NCI-H1436 treated with DMSO at 0.1 percent for 48 hours (cell line): ENCODE data around the gene ROBO1.
"Not testable (repeated sequence)": the region's sequence is repeated elsewhere in the genome, so short reads cannot be mapped to it uniquely, and the experiment has no call there.

Experiments used
- DNase-seq: peaks from one replicate; lab custom pipeline; 2025; lab: John Stamatoyannopoulos, UW

The ROBO1 gene

GRCh38 chr3:79245284-79246138 lies 522.3 kb downstream of the ROBO1 start:
- no peak for DNase-seq

DNA sequence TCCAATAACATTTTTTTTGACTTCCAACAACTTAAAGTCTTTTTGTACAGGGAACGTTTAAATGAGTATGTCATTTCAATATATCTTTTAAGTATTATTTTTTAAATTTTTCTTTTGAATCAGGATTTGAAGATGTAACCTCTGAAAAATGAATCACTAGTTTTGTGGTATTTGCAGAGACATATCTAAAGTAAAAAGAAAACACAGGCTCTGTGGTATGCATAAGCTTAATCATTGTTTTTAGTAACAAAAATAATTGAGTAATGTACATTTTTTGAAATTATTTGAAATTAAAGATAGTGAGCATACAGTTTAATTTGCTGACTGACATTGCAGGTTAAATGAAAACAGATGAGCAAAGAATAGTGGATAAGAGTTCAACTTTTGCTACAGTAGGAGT lies 531.3 kb downstream of the ROBO1 start:
- DNase-seq: no peak

DNA sequence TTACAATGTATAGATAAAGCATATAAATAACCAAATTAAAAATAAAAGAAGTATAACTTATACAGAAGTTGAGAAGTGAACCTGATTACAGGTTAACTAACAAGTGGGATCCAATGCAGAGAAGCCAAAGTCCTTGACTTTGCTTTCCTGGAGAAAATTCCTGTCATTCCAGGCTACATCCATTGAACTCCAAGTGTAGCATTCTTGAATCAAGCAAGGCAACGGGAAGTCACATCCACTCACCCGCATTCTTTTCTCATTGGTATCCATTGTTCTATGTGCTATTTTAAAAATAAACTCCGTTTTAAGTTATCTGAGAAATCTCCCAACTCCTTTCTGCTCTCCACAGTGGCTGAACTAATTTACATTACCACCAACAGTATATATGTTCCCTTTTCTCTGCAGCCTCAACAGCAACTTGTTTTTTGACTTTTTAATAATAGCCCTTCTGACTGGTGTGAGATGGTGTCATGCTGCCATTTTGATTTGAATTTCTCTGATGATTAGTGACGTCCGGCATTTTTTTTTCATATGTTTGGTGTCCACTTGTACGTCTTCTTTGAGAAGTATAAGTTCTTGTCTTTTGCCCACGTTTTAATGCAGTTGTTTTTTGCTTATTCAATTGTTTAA lies 534.3 kb downstream of the ROBO1 start:
- DNase-seq: no peak

DNA sequence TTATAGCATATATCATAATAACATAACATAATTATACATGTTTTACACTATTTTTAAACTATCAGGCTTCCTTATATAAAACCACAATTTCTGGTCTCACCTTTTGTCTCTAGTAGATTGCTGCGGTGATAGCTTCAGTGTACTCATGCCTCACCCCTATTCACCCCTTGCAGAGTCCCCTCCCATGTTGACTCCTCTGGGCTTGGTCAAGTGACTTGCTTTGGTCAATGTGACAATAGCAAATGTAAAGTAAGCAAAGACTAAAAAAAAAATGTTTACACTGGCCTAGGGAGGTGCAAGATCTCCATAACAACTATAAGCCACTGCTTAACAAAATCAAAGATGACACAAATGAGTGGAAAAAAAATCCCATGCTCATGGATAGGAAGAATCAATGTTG lies 537.5 kb downstream of the ROBO1 start:
- DNase-seq: no peak

GRCh38 chr3:79217096-79217495 lies 550.7 kb downstream of the ROBO1 start:
- DNase-seq: no peak

- no peak for DNase-seq
Observed at GRCh38 chr3:79215286-79215685, 552.5 kb downstream of the ROBO1 start.

GRCh38 chr3:79211586-79212359 lies 556.0 kb downstream of the ROBO1 start:
- no peak for DNase-seq

DNA sequence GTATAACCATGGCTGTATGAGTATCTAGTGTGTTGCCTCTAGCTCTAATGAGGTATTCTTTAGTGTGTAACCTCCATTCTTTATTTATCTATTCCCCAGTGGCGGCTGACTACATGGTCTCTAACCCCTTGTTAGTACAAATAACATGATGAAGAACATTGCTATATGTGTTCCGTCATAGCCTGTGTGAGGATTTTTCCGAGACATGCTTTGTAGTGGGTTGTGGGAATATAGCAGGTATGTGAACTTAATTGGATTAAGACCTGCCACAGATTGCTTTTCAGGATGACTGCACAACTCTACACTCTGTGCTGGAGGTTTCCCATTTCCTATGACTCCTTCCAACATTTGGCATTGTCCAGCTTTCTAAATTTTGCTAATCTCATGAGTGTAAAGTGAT lies 563.4 kb downstream of the ROBO1 start:
- no peak for DNase-seq

- DNase-seq: no peak
Observed at GRCh38 chr3:79203144-79203519, 564.7 kb downstream of the ROBO1 start.

DNA sequence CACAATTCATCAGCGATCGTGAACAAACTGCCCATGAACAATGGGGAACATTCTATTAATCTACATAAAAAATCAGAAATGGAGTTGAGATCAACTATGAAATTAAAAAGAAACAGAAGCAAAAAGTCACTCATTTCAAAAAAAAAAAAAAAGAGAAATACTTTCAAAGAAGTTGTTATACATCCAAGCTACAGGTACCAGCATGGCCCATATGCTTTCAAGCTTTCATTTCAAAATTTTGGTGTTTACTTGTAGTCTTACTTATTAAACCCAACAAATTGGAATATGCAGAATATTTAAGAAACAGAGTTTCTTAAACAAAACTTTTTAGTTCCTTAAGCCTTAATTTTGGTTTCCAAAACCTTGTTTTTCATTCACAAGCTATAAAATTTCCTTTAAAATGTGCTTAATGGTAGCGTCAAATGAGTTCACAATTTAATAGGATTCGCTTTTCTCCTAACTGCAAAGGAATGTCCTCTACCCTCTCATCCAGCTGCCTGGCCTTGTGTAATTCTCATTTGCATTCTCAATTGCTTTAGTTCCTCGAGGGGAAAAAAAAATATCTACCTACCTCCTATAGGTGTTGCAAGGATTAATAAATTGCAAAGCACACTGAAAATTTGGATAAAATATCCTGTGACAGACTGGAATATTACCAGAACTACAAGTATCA lies 565.2 kb downstream of the ROBO1 start:
- DNase-seq: no peak

DNA sequence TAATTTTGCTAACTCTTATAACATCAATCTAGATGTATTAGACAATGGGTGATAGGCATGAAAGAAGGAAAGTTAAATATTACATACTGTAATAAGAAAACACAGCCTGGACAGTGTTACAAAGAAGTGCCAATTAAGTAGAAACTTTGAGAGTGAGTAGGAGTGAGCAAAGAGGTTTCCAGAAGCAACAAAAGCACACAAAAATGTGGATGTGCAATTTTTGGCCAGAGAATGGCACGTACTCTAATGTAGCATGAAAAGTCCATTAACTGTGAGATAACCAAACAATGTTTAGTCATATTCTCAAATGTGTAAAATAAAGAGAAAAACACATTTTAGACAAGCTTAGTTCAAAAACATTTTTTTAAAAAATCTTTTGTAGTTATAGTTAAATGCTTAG lies 567.3 kb downstream of the ROBO1 start:
- no peak for DNase-seq

DNA sequence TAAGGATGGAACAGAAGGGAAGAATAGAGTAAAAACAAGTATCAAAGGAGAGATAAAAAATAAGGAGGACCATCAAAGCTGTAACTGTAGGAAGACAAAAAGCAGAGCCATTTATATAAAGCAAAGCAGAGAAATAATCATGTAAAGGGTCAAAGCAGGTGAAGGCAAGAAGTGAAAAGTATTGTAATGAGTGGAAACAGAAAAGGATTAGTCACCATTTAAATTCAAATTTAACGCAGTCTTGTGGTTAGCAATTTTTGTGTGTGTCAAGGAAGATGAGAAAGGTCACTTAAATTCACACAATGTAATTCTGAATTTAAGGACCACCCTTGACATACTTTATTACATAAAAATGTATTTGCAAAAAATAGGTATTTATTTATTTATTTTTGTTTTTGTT lies 567.8 kb downstream of the ROBO1 start:
- no peak for DNase-seq

DNA sequence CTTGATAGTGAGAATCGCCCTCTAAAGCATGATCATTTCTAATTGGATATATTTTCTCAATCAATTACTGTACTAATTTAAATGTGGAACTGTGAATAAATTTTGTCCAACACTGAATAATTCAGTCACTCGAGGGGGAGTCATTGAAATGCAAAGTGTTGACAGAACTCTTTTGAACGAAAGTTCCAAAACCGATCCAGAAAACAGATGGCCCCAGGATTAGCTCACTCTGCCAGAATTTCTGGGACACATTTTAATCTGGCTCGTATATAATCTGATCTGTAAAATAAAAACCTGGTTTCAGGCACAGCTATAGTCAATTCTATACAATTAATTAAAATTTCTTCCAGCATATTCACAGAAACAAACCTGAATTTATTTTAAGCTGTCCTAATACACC lies 580.4 kb downstream of the ROBO1 start:
- DNase-seq: no peak

DNA sequence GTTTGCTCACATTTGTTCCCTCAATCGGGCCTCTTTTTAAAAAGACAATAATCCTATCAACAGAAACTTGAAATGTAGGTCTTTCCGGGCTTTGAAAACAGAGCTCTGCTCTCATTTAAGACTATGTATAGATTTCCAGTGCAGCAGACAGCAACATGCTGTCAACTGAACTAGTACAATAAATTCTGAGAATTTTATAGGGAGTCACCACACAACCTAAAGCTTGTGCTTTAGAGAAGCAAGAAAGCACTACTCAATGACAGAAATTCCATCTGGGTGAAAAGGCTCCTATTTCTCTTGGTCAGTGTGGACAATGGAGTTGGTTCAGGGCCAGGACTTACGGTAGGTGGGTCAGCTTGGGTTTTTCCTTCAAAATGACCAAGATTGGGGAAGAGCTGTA lies 583.5 kb downstream of the ROBO1 start:
- DNase-seq: no peak

DNA sequence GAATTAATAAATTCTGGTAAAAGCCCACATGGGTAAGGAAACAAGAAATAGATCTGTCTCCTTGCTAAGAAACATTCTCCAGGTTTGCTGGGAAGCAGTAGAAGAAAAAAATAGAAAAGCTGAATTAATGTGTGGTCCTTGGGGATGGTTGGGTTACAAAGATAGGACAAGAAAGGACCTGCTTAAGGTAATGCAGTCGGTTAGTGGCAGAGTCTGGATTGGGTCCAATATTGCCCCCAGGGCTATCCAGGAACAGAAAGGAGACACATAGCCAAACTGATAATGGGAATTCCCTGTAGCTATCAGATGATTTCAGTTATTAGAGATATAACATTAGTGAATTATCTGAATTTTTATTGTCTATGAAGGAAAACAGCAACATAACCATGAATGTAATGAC lies 584.3 kb downstream of the ROBO1 start:
- DNase-seq: no peak

- DNase-seq: no peak
Observed at GRCh38 chr3:79178471-79179180, 589.2 kb downstream of the ROBO1 start.

- no peak for DNase-seq
Observed at GRCh38 chr3:79175870-79176269, 591.9 kb downstream of the ROBO1 start.

GRCh38 chr3:79173259-79173658 lies 594.5 kb downstream of the ROBO1 start:
- not testable (repeated sequence) for DNase-seq

DNA sequence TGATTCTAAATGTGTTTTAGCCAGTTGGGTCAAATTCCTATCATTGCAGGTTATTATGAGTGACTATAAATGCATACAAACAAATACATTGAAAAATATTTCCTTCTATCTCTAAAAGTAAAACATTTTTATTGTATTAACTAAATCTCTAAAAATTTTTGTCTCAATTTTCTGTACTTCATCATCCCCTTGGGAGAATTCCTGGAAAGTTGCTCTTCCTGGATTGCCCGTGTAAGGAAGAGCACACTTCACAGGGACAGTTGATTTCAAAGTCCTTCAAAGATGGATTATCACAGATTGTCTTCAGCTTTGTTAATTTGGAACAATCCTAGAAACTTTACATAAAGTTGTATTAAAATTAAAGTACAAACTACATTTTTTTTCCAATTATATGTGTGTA lies 595.6 kb downstream of the ROBO1 start:
- no peak for DNase-seq

DNA sequence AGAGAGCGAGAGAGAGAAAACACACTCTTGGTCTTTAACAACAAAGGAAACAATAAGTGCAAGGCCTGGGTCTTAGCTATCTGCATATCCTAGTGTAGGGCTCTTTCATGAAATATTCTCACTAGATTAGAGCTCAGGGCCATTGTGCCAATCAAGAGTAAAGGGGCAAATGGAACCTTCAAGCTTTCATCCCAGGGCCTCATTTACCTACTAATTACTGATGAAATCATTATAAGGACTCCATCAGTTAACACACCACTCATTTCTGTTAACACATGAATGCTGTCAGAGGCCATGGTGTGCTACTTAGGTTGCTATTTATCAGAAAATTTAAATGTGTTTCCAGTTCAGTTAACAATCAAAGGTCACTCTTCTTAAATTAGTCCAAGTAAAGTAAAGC lies 597.8 kb downstream of the ROBO1 start:
- no peak for DNase-seq

DNA sequence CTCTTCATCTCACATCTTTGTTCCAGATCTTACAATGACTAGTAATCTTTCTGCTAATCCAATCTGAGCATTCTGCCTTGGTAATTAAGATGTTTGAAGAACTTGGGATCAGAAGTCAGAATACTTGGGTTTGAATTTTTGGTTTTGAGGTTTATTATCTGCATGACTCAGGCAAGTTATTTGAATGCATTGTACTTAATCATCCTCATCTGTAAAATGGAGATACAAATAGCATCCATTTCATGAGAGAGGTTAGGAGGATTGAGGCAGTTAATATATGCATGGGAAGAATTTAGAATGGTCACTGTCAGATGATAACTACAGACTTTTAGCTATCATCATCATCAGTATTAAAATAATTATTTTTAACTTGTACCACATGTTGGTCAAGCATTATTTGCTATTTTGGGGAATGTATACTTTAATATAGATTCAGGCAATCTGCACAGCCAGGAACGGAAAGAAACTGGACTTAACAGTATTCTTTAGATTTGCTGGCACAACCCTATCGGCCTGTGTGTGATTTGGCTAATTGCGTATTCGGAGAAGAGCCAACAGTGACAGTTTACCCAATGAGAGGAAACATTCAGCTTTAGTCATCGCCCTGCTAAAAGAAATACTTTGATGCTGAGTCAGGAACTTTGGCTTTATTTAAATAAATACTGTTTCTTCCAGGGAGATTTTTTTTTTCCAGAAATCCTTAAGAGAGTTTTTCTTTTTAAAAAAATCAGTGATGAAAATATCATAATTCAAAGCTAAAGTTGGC lies 600.0 kb downstream of the ROBO1 start:
- DNase-seq: no peak
